HepG2 (cell line): ENCODE results near the gene PSME3IP1. TPM values are rescaled to one million over a fixed set of nuclear protein-coding genes. Genes with fewer than 3 reads are reported as not detected.

ENCODE experiments used
- ARID2 ChIP-seq: sonication (generic); formaldehyde crosslinking; IDR thresholded peaks from 2 replicates; pipeline ENCODE4 v1.8.1; 2022; ENCODE audit warnings: mild to moderate bottlenecking, missing genetic modification reagents, borderline replicate concordance
- EEA1 ChIP-seq: sonication (generic); formaldehyde crosslinking; IDR thresholded peaks from 2 replicates; pipeline ENCODE4 v1.5.1; 2020; ENCODE audit warnings: mild to moderate bottlenecking, missing genetic modification reagents, borderline replicate concordance
- FOSL1 ChIP-seq: sonication (generic); formaldehyde crosslinking; IDR thresholded peaks from 2 replicates; pipeline ENCODE4 v1.9.0; 2021; ENCODE audit warnings: missing genetic modification reagents, borderline replicate concordance
- HHEX ChIP-seq: IDR thresholded peaks from 2 replicates; pipeline ENCODE4 v1.6.1; 2016; ENCODE audit warnings: control low read depth
- SIX4 ChIP-seq: sonication (generic); formaldehyde crosslinking; IDR thresholded peaks from 2 replicates; pipeline ENCODE4 v1.4.0; 2020; ENCODE audit warnings: missing genetic modification reagents
- SP140L ChIP-seq: sonication (generic); formaldehyde crosslinking; IDR thresholded peaks from 2 replicates; pipeline ENCODE4 v1.4.0; 2020; ENCODE audit warnings: missing genetic modification reagents, borderline replicate concordance
- TGIF2 ChIP-seq: IDR thresholded peaks from 2 replicates; pipeline ENCODE4 v1.6.1; 2016; ENCODE audit warnings: control low read depth, missing compliant biosample characterization
- ZBTB21 ChIP-seq: sonication (generic); formaldehyde crosslinking; IDR thresholded peaks from 2 replicates; pipeline ENCODE4 v1.4.0; 2020; ENCODE audit warnings: missing genetic modification reagents
- ZNF235 ChIP-seq: sonication (generic); formaldehyde crosslinking; IDR thresholded peaks from 2 replicates; pipeline ENCODE4 v1.8.1; 2023; ENCODE audit warnings: mild to moderate bottlenecking, missing genetic modification reagents, borderline replicate concordance
- ZNF430 ChIP-seq: sonication (generic); formaldehyde crosslinking; IDR thresholded peaks from 2 replicates; pipeline ENCODE4 v1.9.0; 2021; ENCODE audit warnings: mild to moderate bottlenecking, missing genetic modification reagents
- ZNF431 ChIP-seq: sonication (generic); formaldehyde crosslinking; IDR thresholded peaks from 2 replicates; pipeline ENCODE4 v1.9.0; 2022; ENCODE audit warnings: missing genetic modification reagents, low read depth, mild to moderate bottlenecking, borderline replicate concordance
- ZNF572 ChIP-seq: sonication (generic); formaldehyde crosslinking; IDR thresholded peaks from 2 replicates; pipeline ENCODE4 v1.5.1; 2020; ENCODE audit warnings: mild to moderate bottlenecking, missing genetic modification reagents
- polyA plus RNA-seq, 8 experiments: library from polyadenylated mRNA; depleted of rRNA in 3 of 8; stranded (reverse) in 7 of 8; unstranded in 1 of 8; fragments of >200 nt; fragmentation: Illumina TruSeq in 4 of 8; extraction: Trizol in 4 of 8; gene quantifications; 2 replicates each; pipeline versions ENCODE4 v1.2.1 to v1.2.3, GENCODE V29; 2011 to 2016; ENCODE audit warnings: low read depth in 4 of 8, missing spikeins in 1 of 8, mixed read lengths in 1 of 8; ENCODE audit not compliant: insufficient read depth in 1 of 8
- total RNA-seq, 5 experiments: library from RNA; depleted of rRNA; stranded (reverse); fragments of >200 nt; fragmentation: Illumina TruSeq; extraction: Trizol; gene quantifications; 2 replicates each; pipeline ENCODE4 v1.2.3, GENCODE V29; 2016; ENCODE audit warnings: low read depth in 1 of 5
- TF ChIP-seq, protein P1 (sequence below): sonication (generic); formaldehyde crosslinking; IDR thresholded peaks from 2 replicates; pipeline ENCODE4 v1.5.1; 2020; ENCODE audit warnings: mild to moderate bottlenecking, missing genetic modification reagents, borderline replicate concordance
- TF ChIP-seq, protein P2 (sequence below): sonication (generic); formaldehyde crosslinking; IDR thresholded peaks from 2 replicates; pipeline ENCODE4 v1.4.0; 2020; ENCODE audit warnings: missing genetic modification reagents, borderline replicate concordance
- TF ChIP-seq, protein P3 (sequence below): sonication (generic); formaldehyde crosslinking; IDR thresholded peaks from 2 replicates; pipeline ENCODE4 v1.4.0; 2020; ENCODE audit warnings: mild to moderate bottlenecking, missing genetic modification reagents
- TF ChIP-seq, protein P4 (sequence below): sonication (generic); formaldehyde crosslinking; IDR thresholded peaks from 2 replicates; pipeline ENCODE4 v1.5.0; 2020; ENCODE audit warnings: mild to moderate bottlenecking, missing genetic modification reagents

Gene PSME3IP1
- total and polyA plus RNA-seq, 2 of the 13 experiments (the other 11 are each of a cell fraction or from before 2014, with no cell fraction given) = 90.8 to 99.8 TPM

DNA sequence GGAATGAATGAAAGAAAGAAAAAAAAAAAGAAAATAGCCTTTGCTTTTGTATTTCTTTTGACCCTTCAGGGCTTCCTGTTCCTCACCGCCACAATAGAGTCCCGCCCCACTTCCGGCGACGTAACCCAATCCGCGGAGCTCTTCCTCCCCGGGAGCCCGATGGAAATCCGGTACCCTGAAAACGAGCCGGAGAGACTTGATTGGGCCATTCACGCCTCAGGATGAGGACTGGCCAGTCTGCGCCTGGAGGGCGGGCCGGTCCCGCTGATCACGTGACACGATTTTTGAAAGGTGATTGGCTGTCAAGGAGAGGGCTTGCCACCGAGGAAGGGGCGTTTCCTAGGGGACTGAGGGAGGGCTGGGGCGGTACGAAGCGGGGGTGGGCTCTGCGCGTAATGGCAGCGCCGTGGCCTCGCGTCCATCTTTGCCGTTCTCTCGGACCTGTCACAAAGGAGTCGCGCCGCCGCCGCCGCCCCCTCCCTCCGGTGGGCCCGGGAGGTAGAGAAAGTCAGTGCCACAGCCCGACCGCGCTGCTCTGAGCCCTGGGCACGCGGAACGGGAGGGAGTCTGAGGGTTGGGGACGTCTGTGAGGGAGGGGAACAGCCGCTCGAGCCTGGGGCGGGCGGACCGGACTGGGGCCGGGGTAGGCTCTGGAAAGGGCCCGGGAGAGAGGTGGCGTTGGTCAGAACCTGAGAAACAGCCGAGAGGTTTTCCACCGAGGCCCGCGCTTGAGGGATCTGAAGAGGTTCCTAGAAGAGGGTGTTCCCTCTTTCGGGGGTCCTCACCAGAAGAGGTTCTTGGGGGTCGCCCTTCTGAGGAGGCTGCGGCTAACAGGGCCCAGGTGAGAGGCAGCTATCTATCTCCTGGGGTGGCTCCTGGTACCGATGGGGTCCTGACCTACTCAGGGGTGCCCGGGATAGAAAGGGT lies at the start of gene PSME3IP1, which contains the start of gene RSPRY1 (continued):
- peak; percentile 78; the same call in 1 of the 2 replicates for TF ChIP-seq EEA1
- TF ChIP-seq, protein P1, sequence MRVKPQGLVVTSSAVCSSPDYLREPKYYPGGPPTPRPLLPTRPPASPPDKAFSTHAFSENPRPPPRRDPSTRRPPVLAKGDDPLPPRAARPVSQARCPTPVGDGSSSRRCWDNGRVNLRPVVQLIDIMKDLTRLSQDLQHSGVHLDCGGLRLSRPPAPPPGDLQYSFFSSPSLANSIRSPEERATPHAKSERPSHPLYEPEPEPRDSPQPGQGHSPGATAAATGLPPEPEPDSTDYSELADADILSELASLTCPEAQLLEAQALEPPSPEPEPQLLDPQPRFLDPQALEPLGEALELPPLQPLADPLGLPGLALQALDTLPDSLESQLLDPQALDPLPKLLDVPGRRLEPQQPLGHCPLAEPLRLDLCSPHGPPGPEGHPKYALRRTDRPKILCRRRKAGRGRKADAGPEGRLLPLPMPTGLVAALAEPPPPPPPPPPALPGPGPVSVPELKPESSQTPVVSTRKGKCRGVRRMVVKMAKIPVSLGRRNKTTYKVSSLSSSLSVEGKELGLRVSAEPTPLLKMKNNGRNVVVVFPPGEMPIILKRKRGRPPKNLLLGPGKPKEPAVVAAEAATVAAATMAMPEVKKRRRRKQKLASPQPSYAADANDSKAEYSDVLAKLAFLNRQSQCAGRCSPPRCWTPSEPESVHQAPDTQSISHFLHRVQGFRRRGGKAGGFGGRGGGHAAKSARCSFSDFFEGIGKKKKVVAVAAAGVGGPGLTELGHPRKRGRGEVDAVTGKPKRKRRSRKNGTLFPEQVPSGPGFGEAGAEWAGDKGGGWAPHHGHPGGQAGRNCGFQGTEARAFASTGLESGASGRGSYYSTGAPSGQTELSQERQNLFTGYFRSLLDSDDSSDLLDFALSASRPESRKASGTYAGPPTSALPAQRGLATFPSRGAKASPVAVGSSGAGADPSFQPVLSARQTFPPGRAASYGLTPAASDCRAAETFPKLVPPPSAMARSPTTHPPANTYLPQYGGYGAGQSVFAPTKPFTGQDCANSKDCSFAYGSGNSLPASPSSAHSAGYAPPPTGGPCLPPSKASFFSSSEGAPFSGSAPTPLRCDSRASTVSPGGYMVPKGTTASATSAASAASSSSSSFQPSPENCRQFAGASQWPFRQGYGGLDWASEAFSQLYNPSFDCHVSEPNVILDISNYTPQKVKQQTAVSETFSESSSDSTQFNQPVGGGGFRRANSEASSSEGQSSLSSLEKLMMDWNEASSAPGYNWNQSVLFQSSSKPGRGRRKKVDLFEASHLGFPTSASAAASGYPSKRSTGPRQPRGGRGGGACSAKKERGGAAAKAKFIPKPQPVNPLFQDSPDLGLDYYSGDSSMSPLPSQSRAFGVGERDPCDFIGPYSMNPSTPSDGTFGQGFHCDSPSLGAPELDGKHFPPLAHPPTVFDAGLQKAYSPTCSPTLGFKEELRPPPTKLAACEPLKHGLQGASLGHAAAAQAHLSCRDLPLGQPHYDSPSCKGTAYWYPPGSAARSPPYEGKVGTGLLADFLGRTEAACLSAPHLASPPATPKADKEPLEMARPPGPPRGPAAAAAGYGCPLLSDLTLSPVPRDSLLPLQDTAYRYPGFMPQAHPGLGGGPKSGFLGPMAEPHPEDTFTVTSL (CRISPR knock-in tag) = peak; percentile 44; the same call in 1 of the 2 replicates
- TF ChIP-seq FOSL1 = no peak
- TF ChIP-seq ARID2 (CRISPR knock-in tag) = no peak; the same call in 1 of the 2 replicates
- TF ChIP-seq SIX4 (CRISPR knock-in tag) = peak; percentile 32; the same call in 1 of the 2 replicates
- no peak for TF ChIP-seq ZBTB21
- TF ChIP-seq ZNF431 = no peak
- TF ChIP-seq HHEX = no peak
- 0 out of 2 replicates have a peak, but pooled peaks have one; percentile 38 for TF ChIP-seq ZNF430 (CRISPR knock-in tag)
- no peak; the same call in 1 of the 2 replicates for TF ChIP-seq SP140L (CRISPR knock-in tag)
- TF ChIP-seq, protein P2, sequence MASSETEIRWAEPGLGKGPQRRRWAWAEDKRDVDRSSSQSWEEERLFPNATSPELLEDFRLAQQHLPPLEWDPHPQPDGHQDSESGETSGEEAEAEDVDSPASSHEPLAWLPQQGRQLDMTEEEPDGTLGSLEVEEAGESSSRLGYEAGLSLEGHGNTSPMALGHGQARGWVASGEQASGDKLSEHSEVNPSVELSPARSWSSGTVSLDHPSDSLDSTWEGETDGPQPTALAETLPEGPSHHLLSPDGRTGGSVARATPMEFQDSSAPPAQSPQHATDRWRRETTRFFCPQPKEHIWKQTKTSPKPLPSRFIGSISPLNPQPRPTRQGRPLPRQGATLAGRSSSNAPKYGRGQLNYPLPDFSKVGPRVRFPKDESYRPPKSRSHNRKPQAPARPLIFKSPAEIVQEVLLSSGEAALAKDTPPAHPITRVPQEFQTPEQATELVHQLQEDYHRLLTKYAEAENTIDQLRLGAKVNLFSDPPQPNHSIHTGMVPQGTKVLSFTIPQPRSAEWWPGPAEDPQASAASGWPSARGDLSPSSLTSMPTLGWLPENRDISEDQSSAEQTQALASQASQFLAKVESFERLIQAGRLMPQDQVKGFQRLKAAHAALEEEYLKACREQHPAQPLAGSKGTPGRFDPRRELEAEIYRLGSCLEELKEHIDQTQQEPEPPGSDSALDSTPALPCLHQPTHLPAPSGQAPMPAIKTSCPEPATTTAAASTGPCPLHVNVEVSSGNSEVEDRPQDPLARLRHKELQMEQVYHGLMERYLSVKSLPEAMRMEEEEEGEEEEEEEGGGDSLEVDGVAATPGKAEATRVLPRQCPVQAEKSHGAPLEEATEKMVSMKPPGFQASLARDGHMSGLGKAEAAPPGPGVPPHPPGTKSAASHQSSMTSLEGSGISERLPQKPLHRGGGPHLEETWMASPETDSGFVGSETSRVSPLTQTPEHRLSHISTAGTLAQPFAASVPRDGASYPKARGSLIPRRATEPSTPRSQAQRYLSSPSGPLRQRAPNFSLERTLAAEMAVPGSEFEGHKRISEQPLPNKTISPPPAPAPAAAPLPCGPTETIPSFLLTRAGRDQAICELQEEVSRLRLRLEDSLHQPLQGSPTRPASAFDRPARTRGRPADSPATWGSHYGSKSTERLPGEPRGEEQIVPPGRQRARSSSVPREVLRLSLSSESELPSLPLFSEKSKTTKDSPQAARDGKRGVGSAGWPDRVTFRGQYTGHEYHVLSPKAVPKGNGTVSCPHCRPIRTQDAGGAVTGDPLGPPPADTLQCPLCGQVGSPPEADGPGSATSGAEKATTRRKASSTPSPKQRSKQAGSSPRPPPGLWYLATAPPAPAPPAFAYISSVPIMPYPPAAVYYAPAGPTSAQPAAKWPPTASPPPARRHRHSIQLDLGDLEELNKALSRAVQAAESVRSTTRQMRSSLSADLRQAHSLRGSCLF (CRISPR knock-in tag) = no peak
- TF ChIP-seq, protein P3, sequence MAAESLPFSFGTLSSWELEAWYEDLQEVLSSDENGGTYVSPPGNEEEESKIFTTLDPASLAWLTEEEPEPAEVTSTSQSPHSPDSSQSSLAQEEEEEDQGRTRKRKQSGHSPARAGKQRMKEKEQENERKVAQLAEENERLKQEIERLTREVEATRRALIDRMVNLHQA = no peak
- TF ChIP-seq, protein P4, sequence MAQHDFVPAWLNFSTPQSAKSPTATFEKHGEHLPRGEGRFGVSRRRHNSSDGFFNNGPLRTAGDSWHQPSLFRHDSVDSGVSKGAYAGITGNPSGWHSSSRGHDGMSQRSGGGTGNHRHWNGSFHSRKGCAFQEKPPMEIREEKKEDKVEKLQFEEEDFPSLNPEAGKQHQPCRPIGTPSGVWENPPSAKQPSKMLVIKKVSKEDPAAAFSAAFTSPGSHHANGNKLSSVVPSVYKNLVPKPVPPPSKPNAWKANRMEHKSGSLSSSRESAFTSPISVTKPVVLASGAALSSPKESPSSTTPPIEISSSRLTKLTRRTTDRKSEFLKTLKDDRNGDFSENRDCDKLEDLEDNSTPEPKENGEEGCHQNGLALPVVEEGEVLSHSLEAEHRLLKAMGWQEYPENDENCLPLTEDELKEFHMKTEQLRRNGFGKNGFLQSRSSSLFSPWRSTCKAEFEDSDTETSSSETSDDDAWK (CRISPR knock-in tag) = no peak
- no peak for TF ChIP-seq TGIF2 (CRISPR knock-in tag)
- TF ChIP-seq ZNF235 = 0 out of 2 replicates have a peak, but pooled peaks have one; percentile 38
- peak; percentile 34; the same call in 1 of the 2 replicates for TF ChIP-seq ZNF572
